ENCODE data around the gene ANKH. TPM values are rescaled to one million over a fixed set of nuclear protein-coding genes. Genes with fewer than 3 reads are reported as not detected.

The ANKH gene
- total and polyA plus RNA-seq, 10 of the 15 experiments (the other 5 are each of a cell fraction or from before 2014, with no cell fraction given) = 2.1 to 43.9 (median 14.4) TPM

DNA sequence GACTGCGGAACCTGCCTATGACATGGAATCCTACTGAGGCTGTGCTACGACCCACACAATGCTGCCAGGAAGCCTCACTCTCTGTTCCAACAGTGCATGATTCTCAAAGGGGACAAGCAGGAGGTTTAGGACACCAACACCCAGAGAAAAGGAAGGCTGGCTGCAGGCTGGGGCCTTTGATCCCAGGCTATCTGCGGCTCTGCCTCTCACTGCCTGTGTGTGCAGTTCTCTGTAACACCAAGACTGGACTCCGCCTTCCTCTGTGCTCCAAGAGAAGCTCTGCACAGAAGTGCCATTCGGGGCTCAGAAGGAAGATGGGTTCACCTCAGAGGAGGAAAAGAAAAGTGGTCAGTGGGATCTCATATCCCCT lies 20.5 kb downstream of the ANKH start:
- Histone ChIP-seq H3K4me3 (no peak overlapping the region), H3K79me2 (ENCODE audit: control insufficient read depth, insufficient read depth, low read length) (no peaks in the 10 kb centered on the region; the same call in 1 of the 2 replicates), H3K9ac (ENCODE audit: control insufficient read depth, insufficient read depth, low read length) (no peak overlapping the region), H3K36me3 (ENCODE audit: control insufficient read depth in 2 of 2, insufficient read depth in 2 of 2, low read length in 1 of 2) (no peaks in the 10 kb centered on the region; a peak in 1 of 4 replicates), H3K4me2 (ENCODE audit: control insufficient read depth, insufficient read depth) (no peak overlapping the region), H3K9me3 (replicated peaks; ENCODE audit: control insufficient read depth, insufficient read depth, low read length) (no peaks in the 10 kb centered on the region), H3K4me1 (ENCODE audit: control insufficient read depth, insufficient read depth, low read length) (no peaks in the 10 kb centered on the region), H3K27me3 (replicated peaks in 1 of 2; ENCODE audit: control insufficient read depth in 2 of 2, insufficient read depth in 2 of 2, low read length in 1 of 2) (no peaks in the 10 kb centered on the region), H2AFZ (ENCODE audit: control insufficient read depth, low read depth, low read length) (no peak overlapping the region), H4K20me1 (ENCODE audit: control insufficient read depth, insufficient read depth) (no peaks in the 10 kb centered on the region), H3K27ac (ENCODE audit: control insufficient read depth, insufficient read depth) (no peak overlapping the region)
- DNase-seq (ENCODE audit: low read depth, low spot score) (no peak), ATAC-seq (no peak), FAIRE-seq (no peak)
- CTCF ChIA-PET = interaction anchor here (1.4 to 1.5 kb wide), 2 partner anchors 11 to 17 kb away, joined by 5 read pairs; no protein-coding TSS in a partner anchor
- SMC1A ChIA-PET (ENCODE audit: uncharacterized antibody, unreplicated experiment) = interaction anchor here (1.0 to 1.7 kb wide), 3 partner anchors 10 to 41 kb away, joined by 3 to 5 read pairs (median 4); no protein-coding TSS in a partner anchor
- TF ChIP-seq TCF3 (IDR thresholded peaks at IDR 0.05; ENCODE audit: borderline replicate concordance, insufficient read depth, low read depth, low read length) (no peak), ZBED1 (IDR thresholded peaks at IDR 0.05; ENCODE audit: borderline replicate concordance) (no peak), CHD4 (IDR thresholded peaks at IDR 0.05) (no peak), JUNB (IDR thresholded peaks at IDR 0.05) (no peak), NRF1 (conservative IDR thresholded peaks at IDR 0.05; ENCODE audit: low read depth, low read length) (no peak), RB1 (IDR thresholded peaks at IDR 0.05; ENCODE audit: borderline replicate concordance) (no peak), ATF7 (IDR thresholded peaks at IDR 0.05; ENCODE audit: low read depth) (no peak), NR2C2 (IDR thresholded peaks at IDR 0.05; ENCODE audit: borderline replicate concordance, control insufficient read depth, insufficient read length, low read depth) (no peak)
- TF ChIP-seq, protein P1, sequence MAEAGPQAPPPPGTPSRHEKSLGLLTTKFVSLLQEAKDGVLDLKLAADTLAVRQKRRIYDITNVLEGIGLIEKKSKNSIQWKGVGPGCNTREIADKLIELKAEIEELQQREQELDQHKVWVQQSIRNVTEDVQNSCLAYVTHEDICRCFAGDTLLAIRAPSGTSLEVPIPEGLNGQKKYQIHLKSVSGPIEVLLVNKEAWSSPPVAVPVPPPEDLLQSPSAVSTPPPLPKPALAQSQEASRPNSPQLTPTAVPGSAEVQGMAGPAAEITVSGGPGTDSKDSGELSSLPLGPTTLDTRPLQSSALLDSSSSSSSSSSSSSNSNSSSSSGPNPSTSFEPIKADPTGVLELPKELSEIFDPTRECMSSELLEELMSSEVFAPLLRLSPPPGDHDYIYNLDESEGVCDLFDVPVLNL (IDR thresholded peaks at IDR 0.05; ENCODE audit: low read depth, low read length) = no peak
- TF ChIP-seq, protein P2, sequence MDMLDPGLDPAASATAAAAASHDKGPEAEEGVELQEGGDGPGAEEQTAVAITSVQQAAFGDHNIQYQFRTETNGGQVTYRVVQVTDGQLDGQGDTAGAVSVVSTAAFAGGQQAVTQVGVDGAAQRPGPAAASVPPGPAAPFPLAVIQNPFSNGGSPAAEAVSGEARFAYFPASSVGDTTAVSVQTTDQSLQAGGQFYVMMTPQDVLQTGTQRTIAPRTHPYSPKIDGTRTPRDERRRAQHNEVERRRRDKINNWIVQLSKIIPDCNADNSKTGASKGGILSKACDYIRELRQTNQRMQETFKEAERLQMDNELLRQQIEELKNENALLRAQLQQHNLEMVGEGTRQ (IDR thresholded peaks at IDR 0.05; ENCODE audit: borderline replicate concordance, low read depth, low read length) = no peak
- TF ChIP-seq, protein P3, sequence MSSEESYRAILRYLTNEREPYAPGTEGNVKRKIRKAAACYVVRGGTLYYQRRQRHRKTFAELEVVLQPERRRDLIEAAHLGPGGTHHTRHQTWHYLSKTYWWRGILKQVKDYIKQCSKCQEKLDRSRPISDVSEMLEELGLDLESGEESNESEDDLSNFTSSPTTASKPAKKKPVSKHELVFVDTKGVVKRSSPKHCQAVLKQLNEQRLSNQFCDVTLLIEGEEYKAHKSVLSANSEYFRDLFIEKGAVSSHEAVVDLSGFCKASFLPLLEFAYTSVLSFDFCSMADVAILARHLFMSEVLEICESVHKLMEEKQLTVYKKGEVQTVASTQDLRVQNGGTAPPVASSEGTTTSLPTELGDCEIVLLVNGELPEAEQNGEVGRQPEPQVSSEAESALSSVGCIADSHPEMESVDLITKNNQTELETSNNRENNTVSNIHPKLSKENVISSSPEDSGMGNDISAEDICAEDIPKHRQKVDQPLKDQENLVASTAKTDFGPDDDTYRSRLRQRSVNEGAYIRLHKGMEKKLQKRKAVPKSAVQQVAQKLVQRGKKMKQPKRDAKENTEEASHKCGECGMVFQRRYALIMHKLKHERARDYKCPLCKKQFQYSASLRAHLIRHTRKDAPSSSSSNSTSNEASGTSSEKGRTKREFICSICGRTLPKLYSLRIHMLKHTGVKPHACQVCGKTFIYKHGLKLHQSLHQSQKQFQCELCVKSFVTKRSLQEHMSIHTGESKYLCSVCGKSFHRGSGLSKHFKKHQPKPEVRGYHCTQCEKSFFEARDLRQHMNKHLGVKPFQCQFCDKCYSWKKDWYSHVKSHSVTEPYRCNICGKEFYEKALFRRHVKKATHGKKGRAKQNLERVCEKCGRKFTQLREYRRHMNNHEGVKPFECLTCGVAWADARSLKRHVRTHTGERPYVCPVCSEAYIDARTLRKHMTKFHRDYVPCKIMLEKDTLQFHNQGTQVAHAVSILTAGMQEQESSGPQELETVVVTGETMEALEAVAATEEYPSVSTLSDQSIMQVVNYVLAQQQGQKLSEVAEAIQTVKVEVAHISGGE (CRISPR knock-in tag; IDR thresholded peaks at IDR 0.05) = no peak
- POLR2A ChIA-PET = interaction anchor here (1.2 kb wide), 1 partner anchor 15 kb away, joined by 3 read pairs; no protein-coding TSS in a partner anchor
- intact Hi-C loops (cut with micrococcal nuclease; ENCODE audit: unreplicated experiment) = no loop called here
- 88% methylated on average over 5 of the region's 5 CpGs for WGBS (ENCODE audit: insufficient coverage, insufficient replicate concordance, low lambda C conversion rate, missing lambda C conversion rate)
- RAD21 ChIA-PET (ENCODE audit: unreplicated experiment) = interaction anchor here (1.2 kb wide), 1 partner anchor 17 kb away, joined by 3 read pairs; no protein-coding TSS in a partner anchor
- no TSS peak for BruUV-seq (replicated peaks)
- in situ Hi-C loops (cut with MboI) = no loop called here

Data from GM12878 (cell line).